ENCODE data around the gene SUPT20H. TPM values are rescaled to one million over a fixed set of nuclear protein-coding genes. Genes with fewer than 3 reads are reported as not detected.

SUPT20H gene
- total RNA-seq, 1 experiment from 2014 or later = 90.3 TPM

DNA sequence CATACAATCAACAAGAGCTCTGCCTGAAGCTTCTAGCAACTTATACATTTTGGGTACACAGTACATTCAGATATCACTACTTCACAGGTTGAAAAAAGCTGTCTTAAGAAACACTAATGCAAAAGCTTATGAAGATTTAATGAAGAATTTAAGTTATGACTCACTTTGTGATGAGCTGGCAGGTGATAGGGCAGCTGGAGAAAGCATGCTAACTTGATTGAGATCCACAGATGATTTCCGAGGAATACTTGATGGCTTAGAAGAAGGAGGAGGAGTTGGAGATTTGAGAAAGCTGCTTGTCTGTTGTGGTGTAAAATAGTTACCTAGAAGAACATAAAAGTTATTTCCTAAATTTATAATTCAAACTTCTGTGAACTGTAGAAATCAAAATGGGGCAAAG lies 35.6 kb downstream of the SUPT20H start:
- ChIA-PET CTCF (interaction anchor here (0.7 to 1.2 kb wide), 3 partner anchors 17 to 19 kb away, joined by 3 to 4 read pairs (median 3); no protein-coding TSS in a partner anchor), POLR2A (interaction anchor here (0.8 to 2.3 kb wide), 3 partner anchors 12 to 32 kb away, joined by 4 to 14 read pairs (median 4); partner anchors contain the start of genes ALG5 and EXOSC8)
- intact Hi-C loops (cut with micrococcal nuclease) = no loop called here
- Mint-ChIP-seq H3K4me3 (ENCODE audit: unreplicated experiment) (no peak overlapping the region), H3K36me3 (ENCODE audit: insufficient read depth, unreplicated experiment) (peaks cover 76% of the 10 kb centered on the region), H3K27ac (ENCODE audit: low read depth, unreplicated experiment) (peak overlapping the region; percentile 10), H3K9me3 (ENCODE audit: unreplicated experiment) (no peaks in the 10 kb centered on the region), H3K4me1 (ENCODE audit: insufficient read depth, unreplicated experiment) (peaks cover 6% of the 10 kb centered on the region), H3K27me3 (ENCODE audit: insufficient read depth, unreplicated experiment) (no peaks in the 10 kb centered on the region)
- peak; percentile 9 for DNase-seq (ENCODE audit: unreplicated experiment)
- BruUV-seq (replicated peaks) = no TSS peak
- TF ChIP-seq, protein P1, sequence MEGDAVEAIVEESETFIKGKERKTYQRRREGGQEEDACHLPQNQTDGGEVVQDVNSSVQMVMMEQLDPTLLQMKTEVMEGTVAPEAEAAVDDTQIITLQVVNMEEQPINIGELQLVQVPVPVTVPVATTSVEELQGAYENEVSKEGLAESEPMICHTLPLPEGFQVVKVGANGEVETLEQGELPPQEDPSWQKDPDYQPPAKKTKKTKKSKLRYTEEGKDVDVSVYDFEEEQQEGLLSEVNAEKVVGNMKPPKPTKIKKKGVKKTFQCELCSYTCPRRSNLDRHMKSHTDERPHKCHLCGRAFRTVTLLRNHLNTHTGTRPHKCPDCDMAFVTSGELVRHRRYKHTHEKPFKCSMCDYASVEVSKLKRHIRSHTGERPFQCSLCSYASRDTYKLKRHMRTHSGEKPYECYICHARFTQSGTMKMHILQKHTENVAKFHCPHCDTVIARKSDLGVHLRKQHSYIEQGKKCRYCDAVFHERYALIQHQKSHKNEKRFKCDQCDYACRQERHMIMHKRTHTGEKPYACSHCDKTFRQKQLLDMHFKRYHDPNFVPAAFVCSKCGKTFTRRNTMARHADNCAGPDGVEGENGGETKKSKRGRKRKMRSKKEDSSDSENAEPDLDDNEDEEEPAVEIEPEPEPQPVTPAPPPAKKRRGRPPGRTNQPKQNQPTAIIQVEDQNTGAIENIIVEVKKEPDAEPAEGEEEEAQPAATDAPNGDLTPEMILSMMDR (IDR thresholded peaks at IDR 0.05; ENCODE audit: unreplicated experiment) = no peak

DNA sequence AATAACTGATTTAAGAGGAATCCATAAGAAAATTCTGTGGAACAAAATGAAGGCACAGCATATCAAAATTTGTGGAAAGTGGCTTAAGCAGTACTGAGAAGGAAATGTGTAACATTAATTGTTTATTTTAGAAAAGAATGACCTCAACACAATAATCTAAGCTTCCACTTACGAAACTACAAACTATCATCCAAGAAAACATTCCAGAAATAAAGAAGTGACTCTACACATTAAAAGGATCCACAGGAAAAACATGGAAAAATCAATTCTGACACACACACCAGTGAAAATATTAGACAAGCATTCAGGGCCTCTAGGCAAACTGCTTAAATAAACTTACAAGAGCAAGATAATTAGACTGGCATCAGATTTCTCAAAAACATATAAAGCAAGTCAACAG lies 44.9 kb downstream of the SUPT20H start:
- Mint-ChIP-seq H3K36me3 (ENCODE audit: insufficient read depth, unreplicated experiment) (peaks cover 91% of the 10 kb centered on the region), H3K4me1 (ENCODE audit: insufficient read depth, unreplicated experiment) (peaks cover 5% of the 10 kb centered on the region), H3K9me3 (ENCODE audit: unreplicated experiment) (no peaks in the 10 kb centered on the region), H3K4me3 (ENCODE audit: unreplicated experiment) (no peak overlapping the region), H3K27ac (ENCODE audit: low read depth, unreplicated experiment) (no peak overlapping the region), H3K27me3 (ENCODE audit: insufficient read depth, unreplicated experiment) (no peaks in the 10 kb centered on the region)
- no TSS peak for BruUV-seq (replicated peaks)
- CTCF ChIA-PET = no interaction called here
- TF ChIP-seq, protein P1 (IDR thresholded peaks at IDR 0.05; ENCODE audit: unreplicated experiment) = no peak
- POLR2A ChIA-PET = interaction anchor here (4.2 kb wide), 1 partner anchor 14 kb away, joined by 33 read pairs; the partner anchor contains the start of genes ALG5 and EXOSC8
- DNase-seq (ENCODE audit: unreplicated experiment) = no peak
- intact Hi-C loops (cut with micrococcal nuclease) = no loop called here

DNA sequence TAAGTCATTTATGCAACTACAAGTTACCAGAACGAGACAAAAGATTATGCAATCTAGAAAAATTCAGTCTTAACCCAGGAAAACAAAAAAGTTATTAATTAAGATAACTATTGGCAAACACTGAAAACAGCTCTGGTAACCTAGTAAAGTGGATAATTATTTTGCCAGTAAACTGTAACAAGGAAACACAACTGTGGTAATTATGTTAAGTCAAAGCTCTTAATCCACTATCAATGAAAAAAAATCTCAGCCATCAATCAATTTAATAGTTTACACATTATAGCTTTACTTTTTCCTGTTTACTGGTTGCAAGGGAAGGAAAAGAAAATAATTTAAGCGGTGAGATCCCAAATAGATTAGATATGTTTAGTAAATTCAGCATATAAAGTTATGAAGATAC lies 47.7 kb downstream of the SUPT20H start:
- H3K4me3 Mint-ChIP-seq (ENCODE audit: unreplicated experiment) = no peak overlapping the region
- TF ChIP-seq, protein P1 (IDR thresholded peaks at IDR 0.05; ENCODE audit: unreplicated experiment) = no peak
- no TSS peak for BruUV-seq (replicated peaks)
- H3K9me3 Mint-ChIP-seq (ENCODE audit: unreplicated experiment) = no peaks in the 10 kb centered on the region
- ChIA-PET POLR2A (interaction anchor here (1.0 to 4.2 kb wide), 2 partner anchors 11 to 13 kb away, joined by 4 to 33 read pairs; partner anchors contain the start of genes ALG5 and EXOSC8), CTCF (interaction anchor here (0.8 to 1.5 kb wide), 3 partner anchors 12 to 58 kb away, joined by 3 to 5 read pairs (median 5); partner anchors contain the start of gene ALG5)
- H3K4me1 Mint-ChIP-seq (ENCODE audit: insufficient read depth, unreplicated experiment) = peaks cover 13% of the 10 kb centered on the region
- no peak overlapping the region for H3K27ac Mint-ChIP-seq (ENCODE audit: low read depth, unreplicated experiment)
- DNase-seq (ENCODE audit: unreplicated experiment) = no peak
- H3K36me3 Mint-ChIP-seq (ENCODE audit: insufficient read depth, unreplicated experiment) = peaks cover 96% of the 10 kb centered on the region
- no peaks in the 10 kb centered on the region for H3K27me3 Mint-ChIP-seq (ENCODE audit: insufficient read depth, unreplicated experiment)
- intact Hi-C loops (cut with micrococcal nuclease) = no loop called here

DNA sequence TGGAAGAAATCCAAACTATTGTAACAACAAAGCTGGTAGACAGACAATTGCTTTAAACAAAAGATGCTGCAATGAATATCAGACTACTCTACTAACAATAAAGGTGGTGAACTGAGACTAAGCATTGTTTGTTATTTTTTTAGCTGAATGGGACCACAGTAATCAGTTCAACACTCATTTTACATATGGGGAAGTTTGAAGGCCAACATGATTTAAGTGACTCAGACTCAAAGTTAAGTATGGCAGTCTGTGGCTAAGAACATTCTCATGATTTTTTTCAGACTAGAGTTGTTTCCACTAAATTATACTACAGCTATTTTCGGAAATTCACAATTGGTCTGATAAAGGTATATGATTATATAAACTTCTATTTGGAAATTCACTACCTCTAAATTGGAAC lies 48.5 kb downstream of the SUPT20H start:
- Mint-ChIP-seq H3K27me3 (ENCODE audit: insufficient read depth, unreplicated experiment) (no peaks in the 10 kb centered on the region), H3K4me1 (ENCODE audit: insufficient read depth, unreplicated experiment) (peaks cover 13% of the 10 kb centered on the region), H3K27ac (ENCODE audit: low read depth, unreplicated experiment) (no peak overlapping the region), H3K9me3 (ENCODE audit: unreplicated experiment) (no peaks in the 10 kb centered on the region), H3K4me3 (ENCODE audit: unreplicated experiment) (no peak overlapping the region), H3K36me3 (ENCODE audit: insufficient read depth, unreplicated experiment) (peaks cover 96% of the 10 kb centered on the region)
- TF ChIP-seq, protein P1 (IDR thresholded peaks at IDR 0.05; ENCODE audit: unreplicated experiment) = no peak
- BruUV-seq (replicated peaks) = no TSS peak
- ChIA-PET CTCF (interaction anchor here (1.5 kb wide), 1 partner anchor 11 kb away, joined by 5 read pairs; the partner anchor contains the start of gene ALG5), POLR2A (interaction anchor here (4.2 kb wide), 1 partner anchor 10 kb away, joined by 33 read pairs; the partner anchor contains the start of genes ALG5 and EXOSC8)
- intact Hi-C loops (cut with micrococcal nuclease) = no loop called here
- DNase-seq (ENCODE audit: unreplicated experiment) = no peak

Measured in MCF 10A (cell line).